ENCODE data around the gene PPP2R5C. TPM values are rescaled to one million over a fixed set of nuclear protein-coding genes. Genes with fewer than 3 reads are reported as not detected.

Gene PPP2R5C
- total RNA-seq, 1 donor from 2014 or later = 55.3 TPM

DNA sequence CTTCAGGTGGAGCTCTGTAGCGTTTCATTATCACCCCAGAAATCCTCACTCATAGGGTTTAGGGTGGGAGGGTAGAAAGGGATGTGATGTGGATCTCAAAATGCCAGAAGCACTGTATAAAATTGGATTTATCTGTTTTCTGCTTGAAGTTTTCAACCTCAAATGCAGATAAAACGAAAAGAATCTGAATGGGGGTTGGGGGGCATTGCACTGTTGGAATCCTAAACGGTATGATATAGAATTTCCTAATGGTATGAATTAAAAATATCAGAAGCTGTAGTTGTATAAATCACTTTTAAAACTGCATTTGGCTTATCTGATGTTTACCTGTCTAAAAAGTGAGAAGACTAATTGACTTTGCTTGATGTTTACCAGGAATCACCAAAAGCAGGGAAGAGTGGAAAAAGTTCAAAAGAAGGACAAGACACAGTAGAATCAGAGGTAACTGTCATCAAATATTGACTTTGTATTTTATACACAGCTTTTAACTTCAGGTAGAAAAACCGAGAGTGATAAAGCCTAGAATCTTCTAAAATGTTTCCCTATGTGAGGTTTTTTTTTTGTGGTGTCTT, 1.1 kb downstream of the PPP2R5C start:
- Histone ChIP-seq H3K27me3 (ENCODE audit: control insufficient read depth in 3 of 3, insufficient read depth in 3 of 3, low read length in 3 of 3) (no peaks in the 10 kb centered on the region), H3K4me3 (ENCODE audit: low read length in 3 of 3) (peak overlapping the region; percentile 59 to 71 (median 66)), H3K36me3 (ENCODE audit: control insufficient read depth in 3 of 3, insufficient read depth in 3 of 3, low read length in 3 of 3) (peaks cover 8 to 14% (median 10%) of the 10 kb centered on the region in 3 donors), H3K4me1 (ENCODE audit: control insufficient read depth in 3 of 3, insufficient read depth in 3 of 3, low read length in 3 of 3) (peaks cover 5 to 10% (median 6%) of the 10 kb centered on the region in 3 donors), H3K9ac (ENCODE audit: low read depth in 1 of 3, low read length in 3 of 3) (peak overlapping the region; percentile 68 to 78 (median 70)), H3K9me3 (ENCODE audit: control insufficient read depth in 3 of 3, low read length in 3 of 3) (no peaks in the 10 kb centered on the region), H3K27ac (ENCODE audit: low read depth, low read length) (peak overlapping the region; percentile 49)

DNA sequence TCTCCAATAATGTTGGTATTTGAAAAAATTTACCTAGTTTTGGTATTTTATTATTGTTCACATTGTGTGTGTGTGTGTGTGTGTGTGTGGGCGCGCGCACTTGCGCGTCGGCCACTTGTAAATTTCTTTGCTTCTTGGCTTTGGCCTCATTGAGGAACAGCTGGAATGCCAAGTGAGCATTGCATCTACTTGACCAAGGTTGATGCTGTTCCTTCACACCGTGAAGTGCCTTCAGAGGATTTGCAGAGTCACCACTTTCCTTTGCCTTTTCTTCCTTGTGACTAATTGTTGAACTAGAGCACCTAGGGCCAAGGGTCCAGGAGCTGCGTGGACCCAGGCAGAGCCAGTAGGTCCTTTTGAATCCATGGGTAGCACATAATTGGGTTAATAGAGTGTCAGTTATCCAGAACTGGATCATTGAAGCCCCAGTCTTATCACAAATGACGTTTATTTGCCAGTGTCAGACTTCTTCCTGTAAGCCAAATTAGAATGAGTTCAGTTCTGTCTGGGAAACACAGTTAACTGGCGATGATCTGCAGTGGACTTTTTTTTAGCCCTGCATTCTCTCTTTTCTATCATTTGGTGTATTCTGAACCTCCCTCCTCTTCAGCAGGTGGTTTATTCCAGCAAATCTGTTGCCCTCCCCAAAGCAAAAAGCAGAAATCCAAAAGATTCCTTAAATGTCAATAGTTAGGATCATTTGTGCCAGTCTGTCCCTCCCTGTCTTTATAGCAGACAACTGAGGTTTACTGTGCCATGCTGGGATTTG, 2.6 kb downstream of the PPP2R5C start:
- no peaks in the 10 kb centered on the region for H3K9me3 ChIP-seq (ENCODE audit: control insufficient read depth in 3 of 3, low read length in 3 of 3)
- H3K36me3 ChIP-seq (ENCODE audit: control insufficient read depth in 3 of 3, insufficient read depth in 3 of 3, low read length in 3 of 3) = peaks cover 8 to 14% (median 10%) of the 10 kb centered on the region in 3 donors
- H3K4me3 ChIP-seq (ENCODE audit: low read length in 3 of 3) = no peak overlapping the region
- no peak overlapping the region for H3K9ac ChIP-seq (ENCODE audit: low read depth in 1 of 3, low read length in 3 of 3)
- no peaks in the 10 kb centered on the region for H3K27me3 ChIP-seq (ENCODE audit: control insufficient read depth in 3 of 3, insufficient read depth in 3 of 3, low read length in 3 of 3)
- peaks cover 5 to 10% (median 6%) of the 10 kb centered on the region in 3 donors for H3K4me1 ChIP-seq (ENCODE audit: control insufficient read depth in 3 of 3, insufficient read depth in 3 of 3, low read length in 3 of 3)
- H3K27ac ChIP-seq (ENCODE audit: low read depth, low read length) = no peak overlapping the region

DNA sequence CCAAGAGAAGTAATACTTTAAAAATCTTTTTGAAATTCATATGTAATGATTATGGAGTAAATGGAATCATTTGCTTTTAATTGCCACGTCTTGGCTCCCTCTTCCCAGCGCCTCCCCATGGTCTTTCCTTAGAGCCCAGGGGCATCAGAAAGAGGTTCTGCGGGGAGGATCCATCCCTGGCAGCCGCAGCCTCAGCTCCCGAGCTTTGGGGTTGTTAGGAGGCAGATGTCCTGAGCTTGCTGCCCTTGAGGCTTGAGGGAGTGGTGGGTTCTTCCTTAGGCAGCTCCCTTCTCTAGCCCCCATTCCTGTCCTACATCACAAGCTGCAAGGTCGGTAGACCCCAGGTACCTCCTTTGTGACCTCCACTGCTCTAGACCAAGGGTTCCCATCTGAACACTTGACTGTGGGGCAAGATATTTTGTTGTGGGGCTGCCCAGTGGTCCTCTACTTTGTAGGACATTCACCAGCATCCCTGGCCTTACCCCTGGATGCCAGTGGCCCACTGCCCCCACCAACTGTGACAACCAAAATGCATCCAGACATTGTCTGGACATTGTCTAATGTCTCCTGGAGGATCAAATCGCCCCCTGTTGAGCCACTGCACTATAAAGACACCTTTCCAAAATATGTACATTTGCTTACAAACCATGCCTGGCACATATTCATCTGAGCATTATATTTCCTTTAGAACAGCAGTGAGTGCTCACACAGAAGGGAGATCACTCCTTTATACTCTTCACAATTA, 6.3 kb downstream of the PPP2R5C start:
- H3K36me3 ChIP-seq (ENCODE audit: control insufficient read depth in 3 of 3, insufficient read depth in 3 of 3, low read length in 3 of 3) = peaks cover 8 to 14% (median 10%) of the 10 kb centered on the region in 3 donors
- no peaks in the 10 kb centered on the region for H3K27me3 ChIP-seq (ENCODE audit: control insufficient read depth in 3 of 3, insufficient read depth in 3 of 3, low read length in 3 of 3)
- H3K9ac ChIP-seq (ENCODE audit: low read depth in 1 of 3, low read length in 3 of 3) = no peak overlapping the region
- H3K4me1 ChIP-seq (ENCODE audit: control insufficient read depth in 3 of 3, insufficient read depth in 3 of 3, low read length in 3 of 3) = peaks cover under 1 to 1% (median 1%) of the 10 kb centered on the region in 3 donors
- H3K9me3 ChIP-seq (ENCODE audit: control insufficient read depth in 3 of 3, low read length in 3 of 3) = no peaks in the 10 kb centered on the region
- no peak overlapping the region for H3K4me3 ChIP-seq (ENCODE audit: low read length in 3 of 3)
- H3K27ac ChIP-seq (ENCODE audit: low read depth, low read length) = no peak overlapping the region

DNA sequence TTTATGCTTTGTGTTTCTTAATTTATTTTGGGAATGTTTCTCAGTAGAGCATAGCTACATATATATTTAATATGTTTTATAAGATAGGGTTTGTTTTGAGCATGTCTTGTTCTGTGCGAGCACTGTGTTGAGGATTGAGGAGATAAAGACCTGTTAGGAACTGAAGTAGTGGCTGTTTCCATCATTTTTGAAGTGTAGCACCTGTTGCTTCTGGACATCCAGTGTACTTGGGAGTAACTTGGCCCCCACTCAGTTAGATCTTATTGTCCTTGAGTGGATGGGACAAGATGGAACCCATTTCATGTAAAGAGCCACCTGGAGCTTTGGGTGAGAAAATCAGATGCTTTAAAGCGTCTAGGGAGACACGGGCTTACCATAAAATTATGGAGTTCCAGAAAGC, 8.7 kb downstream of the PPP2R5C start:
- peaks cover 13 to 14% (median 13%) of the 10 kb centered on the region in 3 donors for H3K4me1 ChIP-seq (ENCODE audit: control insufficient read depth in 3 of 3, insufficient read depth in 3 of 3, low read length in 3 of 3)
- H3K27me3 ChIP-seq (ENCODE audit: control insufficient read depth in 3 of 3, insufficient read depth in 3 of 3, low read length in 3 of 3) = no peaks in the 10 kb centered on the region

GRCh38 chr14:101772770-101773169, 11.3 kb downstream of the PPP2R5C start:
- Histone ChIP-seq H3K27ac (ENCODE audit: low read depth, low read length) (no peak overlapping the region), H3K4me3 (ENCODE audit: low read length in 3 of 3) (no peak overlapping the region), H3K9ac (ENCODE audit: low read depth in 1 of 3, low read length in 3 of 3) (peak overlapping the region in 1 of 3 donors; percentile 16), H3K9me3 (ENCODE audit: control insufficient read depth in 3 of 3, low read length in 3 of 3) (no peaks in the 10 kb centered on the region), H3K27me3 (ENCODE audit: control insufficient read depth in 3 of 3, insufficient read depth in 3 of 3, low read length in 3 of 3) (no peaks in the 10 kb centered on the region), H3K36me3 (ENCODE audit: control insufficient read depth in 3 of 3, insufficient read depth in 3 of 3, low read length in 3 of 3) (no peaks in the 10 kb centered on the region), H3K4me1 (ENCODE audit: control insufficient read depth in 3 of 3, insufficient read depth in 3 of 3, low read length in 3 of 3) (peaks cover 13 to 20% (median 20%) of the 10 kb centered on the region in 3 donors)

More for the DNA sequence above, 8.7 kb downstream of the PPP2R5C start:
- no peaks in the 10 kb centered on the region for H3K9me3 ChIP-seq (ENCODE audit: control insufficient read depth in 3 of 3, low read length in 3 of 3)
- peak overlapping the region in 1 of 3 donors; percentile 9 for H3K9ac ChIP-seq (ENCODE audit: low read depth in 1 of 3, low read length in 3 of 3)
- H3K27ac ChIP-seq (ENCODE audit: low read depth, low read length) = no peak overlapping the region
- H3K36me3 ChIP-seq (ENCODE audit: control insufficient read depth in 3 of 3, insufficient read depth in 3 of 3, low read length in 3 of 3) = peaks cover 0 to 6% (median 2%) of the 10 kb centered on the region in 3 donors
- H3K4me3 ChIP-seq (ENCODE audit: low read length in 3 of 3) = no peak overlapping the region

DNA sequence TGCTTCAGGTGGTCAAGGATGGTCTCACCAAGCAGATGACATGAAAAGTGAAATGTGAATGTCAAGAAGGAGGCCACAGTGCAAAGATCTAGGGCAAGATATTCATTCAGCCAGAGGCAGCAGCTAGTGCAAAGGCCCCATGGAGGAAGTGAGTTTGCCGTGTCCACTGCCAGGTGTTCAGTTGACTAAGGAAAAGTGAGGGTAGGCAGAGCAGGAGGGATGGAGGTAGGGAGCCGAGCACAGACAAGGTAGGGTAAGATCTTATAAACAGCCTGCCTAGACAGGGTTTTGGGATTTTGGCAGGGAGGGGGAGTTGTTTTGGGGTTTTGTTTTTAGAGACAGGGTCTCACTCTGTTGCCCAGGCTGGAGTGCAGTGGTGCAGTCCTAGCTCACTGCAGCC, 11.9 kb downstream of the PPP2R5C start:
- Histone ChIP-seq H3K27me3 (ENCODE audit: control insufficient read depth in 3 of 3, insufficient read depth in 3 of 3, low read length in 3 of 3) (no peaks in the 10 kb centered on the region), H3K27ac (ENCODE audit: low read depth, low read length) (no peak overlapping the region), H3K4me1 (ENCODE audit: control insufficient read depth in 3 of 3, insufficient read depth in 3 of 3, low read length in 3 of 3) (peaks cover 13 to 20% (median 20%) of the 10 kb centered on the region in 3 donors), H3K4me3 (ENCODE audit: low read length in 3 of 3) (no peak overlapping the region), H3K9ac (ENCODE audit: low read depth in 1 of 3, low read length in 3 of 3) (peak overlapping the region in 1 of 3 donors; percentile 16), H3K36me3 (ENCODE audit: control insufficient read depth in 3 of 3, insufficient read depth in 3 of 3, low read length in 3 of 3) (no peaks in the 10 kb centered on the region), H3K9me3 (ENCODE audit: control insufficient read depth in 3 of 3, low read length in 3 of 3) (no peaks in the 10 kb centered on the region)

DNA sequence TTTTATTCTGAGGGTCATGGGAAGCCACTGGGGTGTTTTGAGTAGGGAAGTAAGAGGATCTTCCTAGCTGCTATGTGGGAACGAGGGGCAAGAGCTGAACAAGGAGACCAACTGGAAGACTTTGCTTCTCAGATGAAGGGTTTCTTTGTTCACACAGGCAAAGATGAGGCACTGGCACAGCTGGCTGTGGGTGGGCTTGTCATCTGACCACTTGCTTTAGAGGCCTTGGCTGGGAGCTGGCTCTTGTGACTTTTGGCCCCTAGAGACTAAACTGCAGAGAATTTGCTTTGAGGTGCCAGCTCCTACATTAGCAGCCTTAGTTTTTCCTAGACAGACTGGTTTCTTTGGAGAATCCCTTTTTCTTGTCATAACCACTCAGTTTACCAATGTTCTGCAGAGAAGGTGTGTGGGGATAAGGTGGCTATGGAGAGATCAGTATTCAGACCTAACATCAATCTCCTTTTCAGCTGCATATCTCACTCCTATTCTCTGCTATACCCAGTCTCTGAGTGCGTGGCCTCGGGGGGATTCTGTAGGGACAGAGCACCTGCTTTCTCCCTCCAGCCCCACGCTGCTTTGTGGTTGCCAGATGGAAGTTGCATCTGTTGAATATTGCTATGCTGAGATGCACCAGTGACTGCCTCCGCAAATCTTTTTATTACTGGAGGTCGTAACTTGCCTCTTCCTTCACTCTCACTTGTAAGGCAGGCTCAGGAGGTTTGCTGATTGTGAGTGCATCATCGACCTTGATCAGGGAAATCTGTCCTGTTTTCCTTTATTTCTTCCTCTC, 12.7 kb downstream of the PPP2R5C start:
- peaks cover 13 to 20% (median 20%) of the 10 kb centered on the region in 3 donors for H3K4me1 ChIP-seq (ENCODE audit: control insufficient read depth in 3 of 3, insufficient read depth in 3 of 3, low read length in 3 of 3)
- no peaks in the 10 kb centered on the region for H3K9me3 ChIP-seq (ENCODE audit: control insufficient read depth in 3 of 3, low read length in 3 of 3)
- H3K9ac ChIP-seq (ENCODE audit: low read depth in 1 of 3, low read length in 3 of 3) = no peak overlapping the region
- no peaks in the 10 kb centered on the region for H3K27me3 ChIP-seq (ENCODE audit: control insufficient read depth in 3 of 3, insufficient read depth in 3 of 3, low read length in 3 of 3)
- no peaks in the 10 kb centered on the region for H3K36me3 ChIP-seq (ENCODE audit: control insufficient read depth in 3 of 3, insufficient read depth in 3 of 3, low read length in 3 of 3)
- H3K27ac ChIP-seq (ENCODE audit: low read depth, low read length) = no peak overlapping the region
- H3K4me3 ChIP-seq (ENCODE audit: low read length in 3 of 3) = no peak overlapping the region

DNA sequence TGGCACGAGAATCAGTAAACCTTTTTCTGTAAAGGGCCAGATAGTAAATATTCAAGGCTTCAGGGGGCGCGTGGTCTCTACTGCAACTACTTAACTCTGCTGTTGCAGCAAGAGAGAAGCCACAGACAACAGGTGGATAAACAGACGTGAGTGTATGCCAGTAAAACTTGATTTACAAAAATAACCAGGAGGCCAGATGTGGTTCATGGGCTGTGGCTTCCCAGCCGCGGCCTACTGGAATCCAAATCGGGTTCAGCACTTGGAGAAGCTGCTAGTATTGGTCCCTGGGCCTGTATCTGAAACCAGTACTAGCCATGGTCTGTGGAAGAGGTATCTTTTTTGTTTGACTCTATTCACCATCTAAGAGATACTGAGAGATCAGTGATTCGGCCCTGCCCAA, 13.3 kb downstream of the PPP2R5C start:
- Histone ChIP-seq H3K27me3 (ENCODE audit: control insufficient read depth in 3 of 3, insufficient read depth in 3 of 3, low read length in 3 of 3) (no peaks in the 10 kb centered on the region), H3K27ac (ENCODE audit: low read depth, low read length) (no peak overlapping the region), H3K9ac (ENCODE audit: low read depth in 1 of 3, low read length in 3 of 3) (no peak overlapping the region), H3K4me3 (ENCODE audit: low read length in 3 of 3) (no peak overlapping the region), H3K36me3 (ENCODE audit: control insufficient read depth in 3 of 3, insufficient read depth in 3 of 3, low read length in 3 of 3) (no peaks in the 10 kb centered on the region), H3K9me3 (ENCODE audit: control insufficient read depth in 3 of 3, low read length in 3 of 3) (no peaks in the 10 kb centered on the region), H3K4me1 (ENCODE audit: control insufficient read depth in 3 of 3, insufficient read depth in 3 of 3, low read length in 3 of 3) (peaks cover 13 to 20% (median 20%) of the 10 kb centered on the region in 3 donors)

DNA sequence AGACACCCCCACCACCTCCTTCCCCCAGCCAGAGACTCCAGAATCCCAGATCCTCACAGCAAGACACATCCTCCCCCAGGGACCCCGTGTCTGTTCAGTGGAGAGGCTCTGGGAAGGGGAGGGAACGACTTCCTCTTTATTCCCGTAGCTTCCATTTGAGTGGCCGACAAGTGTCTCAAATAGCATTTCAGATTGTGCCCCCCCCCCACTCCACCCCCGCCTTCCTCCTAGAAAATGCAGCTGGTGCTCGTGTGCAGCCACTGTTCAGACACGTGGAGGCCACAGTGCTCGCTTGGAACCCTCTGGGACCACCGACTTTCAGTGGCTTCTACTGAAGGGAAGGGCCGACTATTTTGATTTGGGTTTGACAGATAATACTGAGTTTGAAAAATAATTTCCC, 14.3 kb downstream of the PPP2R5C start:
- peaks cover 0 to 6% (median 2%) of the 10 kb centered on the region in 3 donors for H3K27me3 ChIP-seq (ENCODE audit: control insufficient read depth in 3 of 3, insufficient read depth in 3 of 3, low read length in 3 of 3)
- H3K27ac ChIP-seq (ENCODE audit: low read depth, low read length) = no peak overlapping the region

More for the DNA sequence above, 14.3 kb downstream of the PPP2R5C start:
- no peak overlapping the region for H3K4me3 ChIP-seq (ENCODE audit: low read length in 3 of 3)
- H3K9ac ChIP-seq (ENCODE audit: low read depth in 1 of 3, low read length in 3 of 3) = no peak overlapping the region
- H3K4me1 ChIP-seq (ENCODE audit: control insufficient read depth in 3 of 3, insufficient read depth in 3 of 3, low read length in 3 of 3) = peaks cover 18 to 25% (median 24%) of the 10 kb centered on the region in 3 donors
- no peaks in the 10 kb centered on the region for H3K36me3 ChIP-seq (ENCODE audit: control insufficient read depth in 3 of 3, insufficient read depth in 3 of 3, low read length in 3 of 3)
- H3K9me3 ChIP-seq (ENCODE audit: control insufficient read depth in 3 of 3, low read length in 3 of 3) = no peaks in the 10 kb centered on the region
